Spleen (tissue), 13 donors: ENCODE results near the gene TMEM88. TPM values are rescaled to one million over a fixed set of nuclear protein-coding genes. Genes with fewer than 3 reads are reported as not detected.
"Not testable (repeated sequence)": the region's sequence is repeated elsewhere in the genome, so short reads cannot be mapped to it uniquely, and the experiment has no call there.

ENCODE experiments used
- DNase-seq: peaks from one replicate; pipeline ENCODE4 v3.0.0-alpha.2; 2020
- H3K27ac ChIP-seq, 8 donors: fragments of 200-600 bp; sonication (generic) in 7 of 8; 1 replicate in 4 of 8; 2 replicates in 4 of 8; pipeline versions ENCODE4 v1.5.0 to v1.8.0; 2016 to 2021; ENCODE audit warnings: inconsistent platforms in 4 of 8, mild to moderate bottlenecking in 4 of 8, moderate library complexity in 1 of 8
- H3K27me3 ChIP-seq, 7 donors: fragments of 200-600 bp; sonication (generic) in 6 of 7; replicated peaks in 1 of 7; 1 replicate in 4 of 7; 2 replicates in 3 of 7; pipeline versions ENCODE4 v1.5.0 to v1.8.0; 2016 to 2021; ENCODE audit warnings: inconsistent platforms in 3 of 7, mild to moderate bottlenecking in 1 of 7
- H3K36me3 ChIP-seq, 6 donors: fragments of 200-600 bp; sonication (generic) in 5 of 6; 1 replicate in 4 of 6; 2 replicates in 2 of 6; pipeline versions ENCODE4 v1.5.0 to v1.8.0; 2016 to 2021; ENCODE audit warnings: inconsistent platforms in 2 of 6
- H3K4me1 ChIP-seq, 6 donors: fragments of 200-600 bp; sonication (generic) in 5 of 6; 1 replicate in 3 of 6; 2 replicates in 3 of 6; pipeline versions ENCODE4 v1.5.0 to v1.8.0; 2016 to 2021; ENCODE audit warnings: inconsistent platforms in 3 of 6
- H3K4me3 ChIP-seq, 8 donors: fragments of 200-600 bp; sonication (generic) in 7 of 8; 1 replicate in 4 of 8; 2 replicates in 4 of 8; pipeline versions ENCODE4 v1.5.0 to v1.8.0; 2016 to 2021; ENCODE audit warnings: inconsistent platforms in 4 of 8, mild to moderate bottlenecking in 4 of 8, moderate library complexity in 2 of 8
- H3K9me3 ChIP-seq, 8 donors: fragments of 200-600 bp; sonication (generic) in 7 of 8; 1 replicate in 4 of 8; 2 replicates in 4 of 8; pipeline versions ENCODE4 v1.5.0 to v1.8.0; 2016 to 2021; ENCODE audit warnings: inconsistent platforms in 4 of 8
- CTCF ChIP-seq, 11 experiments: fragments of 200-600 bp in 7 of 11; fragments of 450-650 bp in 4 of 11; sonication (generic) in 4 of 11; IDR thresholded peaks in 8 of 11; conservative IDR thresholded peaks in 3 of 11; 1 replicate in 7 of 11; 2 replicates in 4 of 11; pipeline versions ENCODE4 v1.4.0 to v1.8.0; 2016 to 2021; ENCODE audit warnings: antibody characterized with exemption in 11 of 11, inconsistent platforms in 4 of 11, mild to moderate bottlenecking in 1 of 11
- POLR2A ChIP-seq, 3 donors: fragments of 450-650 bp; IDR thresholded peaks; one replicate each; pipeline ENCODE4 v1.5.1; 2017; ENCODE audit warnings: antibody characterized with exemption in 3 of 3, mild to moderate bottlenecking in 1 of 3
- POLR2AphosphoS5 ChIP-seq, 3 donors: sonication (generic); formaldehyde crosslinking; IDR thresholded peaks; one replicate each; pipeline ENCODE4 v1.5.1; 2017; ENCODE audit warnings: antibody characterized with exemption in 3 of 3
- WGBS, 5 donors: extraction: QIAGEN DNeasy Blood & Tissue Kit in 3 of 5; methylation state at CpG; one replicate each; pipeline versions ENCODE4 v1.1.5 to v1.1.7; 2013 to 2018; 5-methylcytosine and 5-hydroxymethylcytosine counted together
- intact Hi-C: fragments of 100-400 bp; cut with DNase I; formaldehyde crosslinking; loops from one replicate; pipeline ENCODE4 v1.15.0; 2023; ENCODE audit warnings: low total_unique reads
- long read RNA-seq, 2 donors: transcript quantifications; one replicate each; lab custom pipeline, GENCODE V29; 2026
- polyA plus RNA-seq, 3 donors: library from polyadenylated mRNA; stranded (reverse); fragments of 200-250 nt; gene quantifications; one replicate each; pipeline ENCODE4 v1.2.1, GENCODE V29; 2013
- total RNA-seq, 7 donors: library from RNA; depleted of rRNA in 3 of 7; stranded (reverse); fragments of >200 nt in 3 of 7; fragmentation: NEBNext Ultra II Directional in 4 of 7; extraction: Animal tissue kit (Norgen Biotek cat#: 25700) in 4 of 7; gene quantifications; one replicate each; pipeline versions ENCODE4 v1.1.0 to v1.2.1, GENCODE V29; 2016 to 2021
- donor health status: healthy with polysubstance abuse.
- donor health status: DM: no; HTN: no; CAD: no; lungs with moderate emphysema.
- donor health status: DM: no; HTN: no; CAD: no.
- donor health status: Bipolar disorder and iron deficiency.
- donor health status: healthy.
- donor health status: DM: no; HTN: no; CAD: no.
- donor health status: DM: yes; HTN: yes; CAD: no.

TMEM88 gene
- 10 to 100 TPM in 5 of 7 donors, 1 to 10 TPM in 2; 5.2 to 31.8 (median 18.0) TPM for total RNA-seq
- polyA plus RNA-seq = 10 to 100 TPM in 1 of 3 donors, 1 to 10 TPM in 2; 5.5 to 26.2 (median 9.5) TPM
- long read RNA-seq, donor 1, transcript TMEM88-202 (2 exons, 510 nt) = minor isoform, 8 of 21 reads
- long read RNA-seq, donor 1, transcript TMEM88-201 (2 exons, 875 nt) = major isoform, 13 of 21 reads
- long read RNA-seq, donor 1, partial matches to known transcripts = 0 of 21 reads
- long read RNA-seq, donor 1, other reads (novel, unspliced or antisense) = 0 of 21 reads
- long read RNA-seq, donor 2, transcript TMEM88-202 (2 exons, 510 nt) = minor isoform, 5 of 19 reads
- long read RNA-seq, donor 2, transcript TMEM88-201 (2 exons, 875 nt) = major isoform, 14 of 19 reads
- long read RNA-seq, donor 2, partial matches to known transcripts = 0 of 19 reads
- long read RNA-seq, donor 2, other reads (novel, unspliced or antisense) = 0 of 19 reads

- Histone ChIP-seq H3K4me3 (peak within 1 kb of the TSS in 7 of 8 donors; percentile 15 to 79 (median 71)), H3K27me3 (no peaks in the 10 kb centered on the region), H3K27ac (peak within 1 kb of the TSS; percentile 7 to 99 (median 95)), H3K9me3 (no peaks in the 10 kb centered on the region), H3K36me3 (peaks cover under 1 to 69% (median 41%) of the 10 kb centered on the region in 6 donors), H3K4me1 (peaks cover 39 to 90% (median 61%) of the 10 kb centered on the region in 6 donors)
- peak; percentile 31 to 82 (median 62) for TF ChIP-seq POLR2AphosphoS5 (IDR thresholded peaks at IDR 0.05)
- TF ChIP-seq POLR2A (IDR thresholded peaks at IDR 0.05) = no peak
- TF ChIP-seq CTCF (IDR thresholded peaks at IDR 0.05 in 8 of 11, conservative IDR thresholded peaks at IDR 0.05 in 3 of 11) = no peak
- 64 to 80% (median 70%) methylated on average over 44 to 57 of the region's 57 CpGs for WGBS, 5 donors
- intact Hi-C loops = no loop called here
- DNase-seq = peak; percentile 87
Measured at GRCh38 chr17:7854851-7855659, at the start of gene TMEM88. Gene TMEM88 (plus strand): TSS chr17:7855066. CDS start chr17:7855075, 9 bp downstream.

GRCh38 chr17:7806587-7806986 lies 48.3 kb upstream of the TMEM88 start:
- H3K36me3 ChIP-seq = no peaks in the 10 kb centered on the region
- H3K27me3 ChIP-seq = peaks cover 0 to 50% (median 0%) of the 10 kb centered on the region in 7 donors
- DNase-seq = peak; percentile 14
- H3K4me1 ChIP-seq = peaks cover 0 to 7% (median 0%) of the 10 kb centered on the region in 6 donors
- no peaks in the 10 kb centered on the region for H3K9me3 ChIP-seq
- no peak overlapping the region for H3K27ac ChIP-seq
- H3K4me3 ChIP-seq = no peak overlapping the region
- 69 to 85% (median 75%) methylated on average over 6 of the region's 6 CpGs for WGBS, 5 donors
- no peak for TF ChIP-seq POLR2AphosphoS5 (IDR thresholded peaks at IDR 0.05)
- intact Hi-C loops = no loop called here

- TF ChIP-seq CTCF (IDR thresholded peaks at IDR 0.05 in 8 of 11, conservative IDR thresholded peaks at IDR 0.05 in 3 of 11) (no peak), POLR2AphosphoS5 (IDR thresholded peaks at IDR 0.05) (no peak), POLR2A (IDR thresholded peaks at IDR 0.05) (no peak)
- H3K4me1 ChIP-seq = peaks cover 0 to 7% (median 0%) of the 10 kb centered on the region in 6 donors
- H3K27me3 ChIP-seq = peaks cover 0 to 50% (median 0%) of the 10 kb centered on the region in 7 donors
- DNase-seq = peak; percentile 61
- no peak overlapping the region for H3K27ac ChIP-seq
- intact Hi-C loops = no loop called here
- no peaks in the 10 kb centered on the region for H3K9me3 ChIP-seq
- WGBS, 5 donors = 91 to 95% (median 93%) methylated on average over 21 of the region's 21 CpGs
- no peaks in the 10 kb centered on the region for H3K36me3 ChIP-seq
- no peak overlapping the region for H3K4me3 ChIP-seq
Measured at GRCh38 chr17:7807206-7807605, 47.7 kb upstream of the TMEM88 start.

GRCh38 chr17:7809086-7809790 lies 45.6 kb upstream of the TMEM88 start:
- Histone ChIP-seq H3K27ac (no peak overlapping the region), H3K9me3 (no peaks in the 10 kb centered on the region), H3K36me3 (no peaks in the 10 kb centered on the region), H3K27me3 (peaks cover 0 to 42% (median 0%) of the 10 kb centered on the region in 7 donors), H3K4me3 (no peak overlapping the region), H3K4me1 (peaks cover 0 to 7% (median 0%) of the 10 kb centered on the region in 6 donors)
- no peak for TF ChIP-seq POLR2A (IDR thresholded peaks at IDR 0.05)
- no peak for TF ChIP-seq CTCF (IDR thresholded peaks at IDR 0.05 in 8 of 11, conservative IDR thresholded peaks at IDR 0.05 in 3 of 11)
- no peak for TF ChIP-seq POLR2AphosphoS5 (IDR thresholded peaks at IDR 0.05)
- DNase-seq = peak; percentile 15
- WGBS, 5 donors = 70 to 84% (median 76%) methylated on average over 11 of the region's 11 CpGs
- intact Hi-C loops = no loop called here

GRCh38 chr17:7809791-7810343 lies 45.0 kb upstream of the TMEM88 start:
- H3K9me3 ChIP-seq, H3K36me3 ChIP-seq, H3K4me3 ChIP-seq, intact Hi-C loops, H3K27ac ChIP-seq, H3K4me1 ChIP-seq: not testable (repeated sequence)
- 67 to 79% (median 69%) methylated on average over 9 of the region's 9 CpGs for WGBS, 5 donors
- peak; percentile 9 for DNase-seq
- peaks cover 0 to 39% (median 0%) of the 10 kb centered on the region in 7 donors for H3K27me3 ChIP-seq
